GM23248 (cell line): ENCODE data around the gene ICE2. TPM values are rescaled to one million over a fixed set of nuclear protein-coding genes. Genes with fewer than 3 reads are reported as not detected.

Experiments
- DNase-seq: peaks from one replicate; pipeline ENCODE4 v3.0.0-alpha.2; 2015
- H2AFZ ChIP-seq: fragments of 200-600 bp; sonication (generic); 2 replicates; pipeline ENCODE4 v1.6.1; 2016; ENCODE audit warnings: antibody characterized with exemption
- H3F3A ChIP-seq: fragments of 200-600 bp; sonication (generic); 2 replicates; pipeline ENCODE4 v1.6.1; 2016; ENCODE audit warnings: mild to moderate bottlenecking, antibody characterized with exemption, mixed run types; ENCODE audit not compliant: insufficient read depth
- H3K27ac ChIP-seq: fragments of 200-600 bp; sonication (generic); 2 replicates; pipeline ENCODE4 v1.5.1; 2016; ENCODE audit warnings: mild to moderate bottlenecking
- H3K27me3 ChIP-seq: fragments of 200-600 bp; sonication (generic); replicated peaks from 2 replicates; pipeline ENCODE4 v1.6.1; 2016; ENCODE audit warnings: mild to moderate bottlenecking; ENCODE audit not compliant: insufficient read depth
- H3K36me3 ChIP-seq: fragments of 200-600 bp; sonication (generic); 2 replicates; pipeline ENCODE4 v1.6.1; 2016; ENCODE audit warnings: low read depth, mild to moderate bottlenecking
- H3K4me1 ChIP-seq: fragments of 200-600 bp; sonication (generic); 2 replicates; pipeline ENCODE4 v1.6.1; 2016; ENCODE audit warnings: mild to moderate bottlenecking; ENCODE audit not compliant: insufficient read depth
- H3K4me2 ChIP-seq: fragments of 200-600 bp; sonication (generic); one replicate; pipeline ENCODE4 v1.6.1; 2016; ENCODE audit warnings: mild to moderate bottlenecking; ENCODE audit not compliant: unreplicated experiment
- H3K4me3 ChIP-seq: fragments of 200-600 bp; sonication (generic); 2 replicates; pipeline ENCODE4 v1.5.1; 2016; ENCODE audit warnings: mild to moderate bottlenecking
- H3K79me2 ChIP-seq: fragments of 200-600 bp; sonication (generic); 2 replicates; pipeline ENCODE4 v1.6.1; 2016; ENCODE audit warnings: mild to moderate bottlenecking; ENCODE audit not compliant: insufficient read depth
- H3K9ac ChIP-seq: fragments of 200-600 bp; sonication (generic); 2 replicates; pipeline ENCODE4 v1.6.1; 2016; ENCODE audit warnings: mild to moderate bottlenecking
- H3K9me2 ChIP-seq: fragments of 200-600 bp; sonication (generic); 2 replicates; pipeline ENCODE4 v1.6.1; 2016; ENCODE audit warnings: mixed run types, mild to moderate bottlenecking, moderate library complexity; ENCODE audit not compliant: insufficient read depth
- H3K9me3 ChIP-seq: fragments of 200-600 bp; sonication (generic); one replicate; pipeline ENCODE4 v1.6.1; 2017; ENCODE audit warnings: low read depth
- H4K20me1 ChIP-seq: fragments of 200-600 bp; sonication (generic); 2 replicates; pipeline ENCODE4 v1.6.0; 2016; ENCODE audit not compliant: insufficient read depth
- EZH2 ChIP-seq: fragments of 200-600 bp; sonication (generic); IDR thresholded peaks from 2 replicates; pipeline ENCODE4 v1.6.1; 2018; ENCODE audit warnings: antibody characterized with exemption, mild to moderate bottlenecking; ENCODE audit not compliant: insufficient read depth, poor library complexity, severe bottlenecking
- EZH2phosphoT487 ChIP-seq: fragments of 200-600 bp; sonication (generic); IDR thresholded peaks from 2 replicates; pipeline ENCODE4 v1.6.1; 2018; ENCODE audit warnings: antibody characterized with exemption, moderate library complexity, mild to moderate bottlenecking, low read depth; ENCODE audit not compliant: insufficient read depth
- WGBS, 2 experiments: methylation state at CpG; one replicate each; pipeline ENCODE4 v1.1.6; 2015 to 2017; ENCODE audit warnings: low lambda C conversion rate in 2 of 2, low coverage in 1 of 2; ENCODE audit errors: missing lambda C conversion rate in 2 of 2; 5-methylcytosine and 5-hydroxymethylcytosine counted together
- in situ Hi-C: fragments of 300-500 bp; cut with MboI; formaldehyde crosslinking; loops from 2 replicates; pipeline ENCODE4 v1.15.0; 2020
- polyA plus RNA-seq: library from polyadenylated mRNA; unstranded; fragments of >200 nt; fragmentation: Nextera tagmentation; extraction: Ambion mirVana; gene quantifications from 2 replicates; pipeline ENCODE4 v1.2.1, GENCODE V29; 2016
- total RNA-seq: library from RNA; depleted of rRNA; stranded (reverse); fragments of >200 nt; shearing (Covaris generic); gene quantifications from 2 replicates; pipeline ENCODE4 v1.2.3, GENCODE V29; 2014; rRNA removed

The ICE2 gene, protein sequence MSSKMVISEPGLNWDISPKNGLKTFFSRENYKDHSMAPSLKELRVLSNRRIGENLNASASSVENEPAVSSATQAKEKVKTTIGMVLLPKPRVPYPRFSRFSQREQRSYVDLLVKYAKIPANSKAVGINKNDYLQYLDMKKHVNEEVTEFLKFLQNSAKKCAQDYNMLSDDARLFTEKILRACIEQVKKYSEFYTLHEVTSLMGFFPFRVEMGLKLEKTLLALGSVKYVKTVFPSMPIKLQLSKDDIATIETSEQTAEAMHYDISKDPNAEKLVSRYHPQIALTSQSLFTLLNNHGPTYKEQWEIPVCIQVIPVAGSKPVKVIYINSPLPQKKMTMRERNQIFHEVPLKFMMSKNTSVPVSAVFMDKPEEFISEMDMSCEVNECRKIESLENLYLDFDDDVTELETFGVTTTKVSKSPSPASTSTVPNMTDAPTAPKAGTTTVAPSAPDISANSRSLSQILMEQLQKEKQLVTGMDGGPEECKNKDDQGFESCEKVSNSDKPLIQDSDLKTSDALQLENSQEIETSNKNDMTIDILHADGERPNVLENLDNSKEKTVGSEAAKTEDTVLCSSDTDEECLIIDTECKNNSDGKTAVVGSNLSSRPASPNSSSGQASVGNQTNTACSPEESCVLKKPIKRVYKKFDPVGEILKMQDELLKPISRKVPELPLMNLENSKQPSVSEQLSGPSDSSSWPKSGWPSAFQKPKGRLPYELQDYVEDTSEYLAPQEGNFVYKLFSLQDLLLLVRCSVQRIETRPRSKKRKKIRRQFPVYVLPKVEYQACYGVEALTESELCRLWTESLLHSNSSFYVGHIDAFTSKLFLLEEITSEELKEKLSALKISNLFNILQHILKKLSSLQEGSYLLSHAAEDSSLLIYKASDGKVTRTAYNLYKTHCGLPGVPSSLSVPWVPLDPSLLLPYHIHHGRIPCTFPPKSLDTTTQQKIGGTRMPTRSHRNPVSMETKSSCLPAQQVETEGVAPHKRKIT
- 21.6 and 43.4 TPM in 2 replicates for total RNA-seq
- 21.3 and 25.5 TPM in 2 replicates for polyA plus RNA-seq

DNA sequence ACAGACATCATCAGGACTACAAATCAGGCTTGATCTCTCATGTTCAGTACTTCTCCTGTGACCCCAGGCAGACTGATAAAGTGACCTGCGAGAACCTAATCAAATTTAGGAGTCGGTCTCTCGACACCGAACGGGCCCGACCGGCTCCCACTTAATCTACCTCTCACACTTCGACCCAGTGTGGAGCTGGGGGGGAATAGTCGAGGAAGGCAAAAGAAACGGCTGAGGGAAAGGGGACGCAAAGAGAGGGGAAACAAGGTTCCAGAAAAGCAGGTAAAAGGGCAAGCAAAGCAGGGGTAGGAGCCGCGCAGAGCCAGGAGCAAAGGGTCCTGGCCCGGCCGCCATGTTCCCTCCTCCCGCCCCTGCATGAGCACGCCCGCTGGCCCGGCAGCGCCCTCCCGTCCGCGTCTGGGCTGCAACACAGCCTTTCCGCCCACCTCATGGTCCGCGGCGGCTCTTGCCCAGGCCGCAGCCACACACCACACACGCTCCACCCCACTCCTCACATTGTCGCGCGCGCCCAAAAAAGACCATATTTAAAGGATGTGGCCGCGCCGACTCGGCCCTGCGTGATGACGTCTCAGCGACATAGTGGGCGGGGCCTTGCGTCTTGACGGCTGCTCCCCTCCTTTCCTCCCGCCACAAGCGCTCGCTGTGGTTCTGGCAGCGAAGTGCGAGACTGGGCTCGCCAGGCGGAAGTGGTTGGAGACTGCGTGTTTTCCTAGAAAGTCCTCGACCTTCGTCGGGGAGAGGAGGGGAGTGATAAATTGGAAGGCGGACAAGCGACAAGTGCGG is at the start of gene ICE2:
Gene ICE2 (minus strand): TSS at position 577 of the 795 bp plus-strand sequence. CDS start 1,165 bp downstream, outside the sequence.
- Histone ChIP-seq H3K79me2 (peaks cover 42% of the 10 kb centered on the region), H3K9ac (peak within 1 kb of the TSS; percentile 97), H3F3A (peaks cover 22% of the 10 kb centered on the region), H3K27me3 (no peaks in the 10 kb centered on the region), H3K4me3 (peak within 1 kb of the TSS; percentile 91), H2AFZ (peak within 1 kb of the TSS; percentile 93), H4K20me1 (no peaks in the 10 kb centered on the region), H3K9me2 (no peaks in the 10 kb centered on the region), H3K9me3 (no peaks in the 10 kb centered on the region), H3K27ac (peak within 1 kb of the TSS; percentile 93), H3K36me3 (peaks cover 6% of the 10 kb centered on the region; the same call in 1 of the 2 replicates), H3K4me2 (peak within 1 kb of the TSS; percentile 89), H3K4me1 (peaks cover 30% of the 10 kb centered on the region)
- peak; percentile 98 for DNase-seq
- TF ChIP-seq EZH2phosphoT487, result no peak
- no peak for TF ChIP-seq EZH2
- WGBS, 2 experiments, result 1% methylated on average over 57 of the region's 57 CpGs
- in situ Hi-C loops, result no loop called here

DNA sequence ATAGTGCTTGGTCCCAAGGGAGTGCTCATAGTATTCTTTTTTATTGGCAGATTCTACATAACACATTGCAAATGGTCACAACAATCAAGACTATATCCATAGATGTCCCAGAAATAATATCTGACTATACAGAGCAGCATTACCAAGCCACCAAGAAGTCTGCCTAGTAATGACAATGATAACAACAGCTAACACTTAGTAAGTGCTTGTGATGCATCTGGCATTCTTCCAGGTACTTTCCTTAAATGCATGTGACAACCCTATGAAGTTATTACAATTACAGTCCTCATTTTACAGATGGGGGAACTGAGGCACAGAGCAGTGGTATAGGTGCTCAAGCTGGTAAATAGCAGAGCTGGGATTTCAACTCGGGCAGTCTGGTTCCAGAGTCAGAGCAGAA is 49.6 kb upstream of the ICE2 start:
- H2AFZ ChIP-seq, result no peak overlapping the region
- H3K9ac ChIP-seq, result no peak overlapping the region
- H3K4me2 ChIP-seq, result no peak overlapping the region
- peaks cover 2% of the 10 kb centered on the region; the same call in 1 of the 2 replicates for H3K4me1 ChIP-seq
- no peaks in the 10 kb centered on the region for H3K27me3 ChIP-seq
- no peak overlapping the region for H3K27ac ChIP-seq
- no peaks in the 10 kb centered on the region for H3K9me2 ChIP-seq
- in situ Hi-C loops, result no loop called here
- DNase-seq, result peak; percentile 39
- TF ChIP-seq EZH2 (no peak), EZH2phosphoT487 (no peak)
- H3F3A ChIP-seq, result peaks cover 6% of the 10 kb centered on the region; the same call in 1 of the 2 replicates
- no peak overlapping the region for H3K4me3 ChIP-seq
- no peaks in the 10 kb centered on the region; the same call in 1 of the 2 replicates for H4K20me1 ChIP-seq
- H3K9me3 ChIP-seq, result no peaks in the 10 kb centered on the region
- peaks cover 10% of the 10 kb centered on the region; the same call in 1 of the 2 replicates for H3K79me2 ChIP-seq
- H3K36me3 ChIP-seq, result no peaks in the 10 kb centered on the region
- WGBS, 2 experiments, result 89 to 100% methylated on average over 1 of the region's 1 CpG

DNA sequence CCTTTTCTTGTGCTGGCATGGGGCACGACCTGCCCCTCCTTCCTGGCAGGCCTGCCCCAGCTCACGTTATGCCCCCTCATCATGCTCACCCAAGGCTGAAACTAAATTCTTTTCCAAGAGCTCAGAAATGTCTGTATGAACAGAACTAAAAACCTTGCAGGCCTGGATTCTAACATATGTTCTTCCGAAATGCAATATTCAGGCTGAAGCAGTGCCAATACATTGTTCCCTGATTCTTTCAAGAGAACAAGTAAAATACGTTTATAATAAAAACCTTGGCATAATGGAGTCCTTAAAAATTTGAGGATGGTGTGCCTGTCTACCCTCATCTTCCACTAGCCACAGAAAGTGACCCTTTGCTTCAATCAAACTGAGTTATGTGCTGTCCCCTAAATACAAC is 48.5 kb upstream of the ICE2 start:
- in situ Hi-C loops, result no loop called here
- Histone ChIP-seq H3K4me2 (no peak overlapping the region), H3K79me2 (peaks cover 10% of the 10 kb centered on the region), H4K20me1 (no peaks in the 10 kb centered on the region), H3F3A (peaks cover 15% of the 10 kb centered on the region; the same call in 1 of the 2 replicates), H3K27ac (no peak overlapping the region), H3K4me1 (peaks cover 13% of the 10 kb centered on the region), H3K9me2 (no peaks in the 10 kb centered on the region), H3K36me3 (no peaks in the 10 kb centered on the region), H3K9ac (no peak overlapping the region), H3K4me3 (no peak overlapping the region), H3K27me3 (no peaks in the 10 kb centered on the region), H2AFZ (no peak overlapping the region), H3K9me3 (no peaks in the 10 kb centered on the region)
- 63 to 66% methylated on average over 4 of the region's 4 CpGs for WGBS, 2 experiments
- no peak for DNase-seq
- TF ChIP-seq EZH2phosphoT487 (no peak), EZH2 (no peak)
